Measurements from ENCODE around the gene ZNF688.

The ZNF688 gene

GRCh38 chr16:30533146-30533522 lies 38.4 kb downstream of the ZNF688 start:
- peak overlapping the region; percentile 94 for H3K4me2 ChIP-seq (ENCODE audit: low read length)
- H3K79me2 ChIP-seq (ENCODE audit: control insufficient read depth, low read length) = peaks cover 49% of the 10 kb centered on the region
- no peaks in the 10 kb centered on the region for H3K9me2 ChIP-seq (replicated peaks; ENCODE audit: control insufficient read depth, low read length)
- TF ChIP-seq CTCF (IDR thresholded peaks at IDR 0.05; ENCODE audit: low read depth, low read length, poor library complexity, severe bottlenecking) (no peak), EZH2phosphoT487 (IDR thresholded peaks at IDR 0.05; ENCODE audit: borderline replicate concordance, low read length) (no peak)
- H4K20me1 ChIP-seq (ENCODE audit: control insufficient read depth, insufficient read depth, low read depth, low read length) = no peaks in the 10 kb centered on the region
- H3K27me3 ChIP-seq (ENCODE audit: control insufficient read depth, low read length) = no peaks in the 10 kb centered on the region
- no peak overlapping the region for H3K27ac ChIP-seq (ENCODE audit: low read depth, low read length)
- H3K36me3 ChIP-seq (ENCODE audit: control insufficient read depth, low read length) = peaks cover 25% of the 10 kb centered on the region
- H3K9me3 ChIP-seq (ENCODE audit: control insufficient read depth, insufficient read depth, low read length) = no peaks in the 10 kb centered on the region
- peaks cover 38% of the 10 kb centered on the region for H3K4me1 ChIP-seq (ENCODE audit: control insufficient read depth, low read length)
- peak overlapping the region; percentile 93 for H3K4me3 ChIP-seq (ENCODE audit: low read length)
- peaks cover 2% of the 10 kb centered on the region; the same call in 1 of the 2 replicates for H3F3A ChIP-seq (ENCODE audit: control insufficient read depth, insufficient read depth)

- 0 out of 2 replicates have a peak overlapping the region, but pooled peaks have one; percentile 94 for H3K4me2 ChIP-seq (ENCODE audit: low read length)
- peaks cover 44% of the 10 kb centered on the region for H3K4me1 ChIP-seq (ENCODE audit: control insufficient read depth, low read length)
- TF ChIP-seq CTCF (IDR thresholded peaks at IDR 0.05; ENCODE audit: low read depth, low read length, poor library complexity, severe bottlenecking) = no peak
- TF ChIP-seq EZH2phosphoT487 (IDR thresholded peaks at IDR 0.05; ENCODE audit: borderline replicate concordance, low read length) = no peak
- peaks cover 25% of the 10 kb centered on the region for H3K36me3 ChIP-seq (ENCODE audit: control insufficient read depth, low read length)
- H3K9me3 ChIP-seq (ENCODE audit: control insufficient read depth, insufficient read depth, low read length) = no peaks in the 10 kb centered on the region
- no peaks in the 10 kb centered on the region for H3K9me2 ChIP-seq (replicated peaks; ENCODE audit: control insufficient read depth, low read length)
- H3K27me3 ChIP-seq (ENCODE audit: control insufficient read depth, low read length) = no peaks in the 10 kb centered on the region
- H4K20me1 ChIP-seq (ENCODE audit: control insufficient read depth, insufficient read depth, low read depth, low read length) = no peaks in the 10 kb centered on the region
- H3K27ac ChIP-seq (ENCODE audit: low read depth, low read length) = no peak overlapping the region
- peaks cover 49% of the 10 kb centered on the region for H3K79me2 ChIP-seq (ENCODE audit: control insufficient read depth, low read length)
- no peak overlapping the region for H3K4me3 ChIP-seq (ENCODE audit: low read length)
- H3F3A ChIP-seq (ENCODE audit: control insufficient read depth, insufficient read depth) = peaks cover 8% of the 10 kb centered on the region
These were observed 39.0 kb downstream of the ZNF688 start for GRCh38 chr16:30532285-30533145.

GRCh38 chr16:30530163-30531037 lies 41.1 kb downstream of the ZNF688 start:
- Histone ChIP-seq H3K36me3 (ENCODE audit: control insufficient read depth, low read length) (peaks cover 25% of the 10 kb centered on the region), H3K9me2 (replicated peaks; ENCODE audit: control insufficient read depth, low read length) (no peaks in the 10 kb centered on the region), H3K9me3 (ENCODE audit: control insufficient read depth, insufficient read depth, low read length) (no peaks in the 10 kb centered on the region), H3K27me3 (ENCODE audit: control insufficient read depth, low read length) (no peaks in the 10 kb centered on the region), H3K27ac (ENCODE audit: low read depth, low read length) (no peak overlapping the region), H3K4me1 (ENCODE audit: control insufficient read depth, low read length) (peaks cover 36% of the 10 kb centered on the region), H4K20me1 (ENCODE audit: control insufficient read depth, insufficient read depth, low read depth, low read length) (no peaks in the 10 kb centered on the region), H3K79me2 (ENCODE audit: control insufficient read depth, low read length) (peaks cover 31% of the 10 kb centered on the region), H3K4me2 (ENCODE audit: low read length) (no peak overlapping the region), H3K4me3 (ENCODE audit: low read length) (no peak overlapping the region), H3F3A (ENCODE audit: control insufficient read depth, insufficient read depth) (peaks cover 12% of the 10 kb centered on the region)
- no peak for TF ChIP-seq EZH2phosphoT487 (IDR thresholded peaks at IDR 0.05; ENCODE audit: borderline replicate concordance, low read length)
- TF ChIP-seq CTCF (IDR thresholded peaks at IDR 0.05; ENCODE audit: low read depth, low read length, poor library complexity, severe bottlenecking) = no peak
